ENCODE data around the gene GRAP.
"Not testable (repeated sequence)": the region's sequence is repeated elsewhere in the genome, so short reads cannot be mapped to it uniquely, and the experiment has no call there.

GRCh38 chr17:19044643-19045042, 2.1 kb downstream of the GRAP start:
- TF ChIP-seq CTCF (IDR thresholded peaks at IDR 0.05; ENCODE audit: insufficient read depth, low read length); POLR2AphosphoS5 (IDR thresholded peaks at IDR 0.05; ENCODE audit: low read depth): not testable (repeated sequence)
